ENCODE measurements around the gene IFITM10.
"Not testable (repeated sequence)": the region's sequence is repeated elsewhere in the genome, so short reads cannot be mapped to it uniquely, and the experiment has no call there.

The IFITM10 gene

DNA sequence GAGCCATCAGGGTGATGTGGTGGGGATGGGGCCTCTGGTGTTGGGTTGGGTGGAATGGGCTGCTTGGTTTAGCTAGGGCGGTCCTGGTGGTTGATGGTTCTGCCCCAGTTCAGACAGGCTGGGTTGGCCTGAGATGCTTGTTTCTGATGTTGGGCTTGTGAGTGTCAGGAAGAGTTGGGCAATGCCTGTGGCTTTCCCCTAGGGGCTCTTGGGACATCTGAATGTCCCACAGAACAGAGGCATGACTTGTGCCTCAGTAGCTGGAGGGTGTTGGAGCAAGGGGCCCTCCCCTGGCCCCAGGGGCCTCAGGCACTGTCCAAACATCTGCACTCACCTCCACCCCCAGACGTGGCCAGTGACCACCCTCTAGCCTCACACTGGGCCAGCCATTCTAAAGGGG, 27.3 kb upstream of the IFITM10 start:
- no peak for DNase-seq

DNA sequence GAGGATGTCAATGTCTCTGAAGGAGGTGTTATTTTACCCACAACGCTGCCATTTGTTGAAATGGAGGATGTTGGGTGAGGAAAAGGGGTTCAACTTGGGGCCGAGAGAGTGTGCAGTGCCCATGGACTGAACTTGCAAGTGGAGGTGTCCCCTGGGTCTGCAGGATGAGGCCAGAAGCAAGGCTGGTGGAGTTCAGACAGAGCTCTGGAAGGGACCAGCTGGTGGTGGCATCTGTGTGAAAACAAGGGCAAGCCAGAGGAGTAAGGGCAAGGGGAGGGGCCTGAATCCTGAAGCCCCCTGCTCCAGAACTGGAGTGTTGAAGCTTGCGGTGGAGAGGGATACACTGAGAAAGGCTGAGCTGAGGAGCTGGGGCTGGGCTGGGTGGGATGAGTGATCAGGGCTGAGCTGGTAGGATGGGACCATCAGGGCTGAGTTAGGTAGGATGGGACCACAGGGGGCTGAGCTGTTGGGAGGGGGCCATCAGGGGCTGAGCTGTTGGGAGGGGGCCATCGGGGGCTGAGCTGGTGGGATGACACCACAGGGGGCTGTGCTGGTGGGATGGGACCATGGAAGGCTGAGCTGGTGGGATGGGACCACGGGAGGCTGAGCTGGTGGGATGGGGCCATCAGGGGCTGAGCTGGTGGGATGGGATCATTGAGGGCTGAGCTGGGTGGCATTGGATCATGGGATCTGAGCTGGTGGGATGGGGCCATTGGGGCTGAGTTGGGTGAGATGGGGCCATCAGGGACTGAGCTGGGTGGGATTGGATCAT, 26.7 kb upstream of the IFITM10 start:
- DNase-seq: no peak

DNA sequence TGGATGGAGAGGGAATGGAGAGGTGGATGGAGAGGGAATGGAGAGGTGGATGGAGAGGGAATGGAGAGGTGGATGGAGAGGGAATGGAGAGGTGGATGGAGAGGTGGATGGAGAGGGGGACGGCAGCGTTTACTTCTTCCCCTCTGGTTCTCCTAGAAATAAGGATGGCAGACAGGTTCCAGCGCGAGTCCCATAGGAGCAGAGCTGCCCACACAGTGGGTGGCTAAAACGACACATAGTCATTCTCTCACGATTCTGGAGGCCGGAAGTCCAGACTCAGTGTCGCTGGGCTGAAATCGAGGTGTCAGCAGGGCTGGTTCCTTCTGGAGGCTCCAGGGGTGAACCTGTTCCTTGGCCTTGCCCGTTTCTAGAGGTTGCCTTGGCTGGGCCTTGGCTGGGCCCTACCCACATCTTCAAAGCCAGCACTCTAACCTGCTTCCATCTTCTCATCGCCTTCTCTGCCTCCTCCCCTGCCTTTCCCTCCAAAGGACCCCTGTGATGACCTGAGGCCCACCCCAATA, 26.0 kb upstream of the IFITM10 start:
- DNase-seq: no peak

DNA sequence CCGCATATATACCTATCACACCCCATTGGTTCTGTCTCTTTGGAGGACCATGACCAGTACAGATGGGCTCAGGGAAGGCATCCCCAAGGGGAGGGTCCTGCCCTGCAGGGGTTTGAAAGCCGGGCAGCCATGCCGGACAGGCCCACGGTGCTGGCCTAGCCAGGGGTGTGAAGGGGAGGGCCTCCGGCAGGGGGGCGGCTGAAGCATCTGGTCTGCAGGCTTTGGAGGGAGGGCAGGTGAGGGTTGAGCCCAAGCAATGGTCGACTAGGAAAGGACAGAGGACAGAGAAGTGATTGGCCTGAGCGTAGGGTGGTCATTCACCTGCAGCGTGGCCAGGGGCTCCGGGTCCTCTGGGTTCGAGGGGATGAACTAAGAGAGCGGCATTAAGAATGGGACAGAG, 24.5 kb upstream of the IFITM10 start:
- DNase-seq: no peak

DNA sequence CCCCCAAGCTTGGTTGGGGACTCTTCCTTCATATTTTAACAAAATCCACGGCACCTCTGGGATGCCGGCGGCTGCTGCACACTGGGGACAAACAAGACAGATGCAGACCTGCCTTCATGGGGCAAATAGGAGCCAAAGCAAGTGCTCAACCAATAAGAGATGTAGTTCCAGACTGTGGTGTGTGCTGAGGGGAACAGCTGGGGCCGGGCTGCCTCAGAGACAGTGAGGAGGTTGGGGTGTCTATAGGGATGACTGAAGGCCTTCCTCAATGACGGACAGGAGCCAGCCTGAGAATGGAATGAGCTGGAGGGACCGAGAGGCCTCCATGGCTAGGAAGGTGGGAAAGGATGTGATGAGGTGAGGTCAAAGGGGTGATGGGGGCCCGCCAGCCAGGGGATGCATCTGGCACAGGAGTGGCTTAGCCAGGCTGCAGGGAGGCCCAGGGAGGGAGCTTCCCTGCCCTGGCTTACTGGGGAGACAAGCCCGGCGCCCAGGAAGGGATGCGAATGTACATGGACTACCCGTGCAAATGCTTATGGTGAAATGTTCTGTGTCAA, 23.7 kb upstream of the IFITM10 start:
- no peak for DNase-seq

DNA sequence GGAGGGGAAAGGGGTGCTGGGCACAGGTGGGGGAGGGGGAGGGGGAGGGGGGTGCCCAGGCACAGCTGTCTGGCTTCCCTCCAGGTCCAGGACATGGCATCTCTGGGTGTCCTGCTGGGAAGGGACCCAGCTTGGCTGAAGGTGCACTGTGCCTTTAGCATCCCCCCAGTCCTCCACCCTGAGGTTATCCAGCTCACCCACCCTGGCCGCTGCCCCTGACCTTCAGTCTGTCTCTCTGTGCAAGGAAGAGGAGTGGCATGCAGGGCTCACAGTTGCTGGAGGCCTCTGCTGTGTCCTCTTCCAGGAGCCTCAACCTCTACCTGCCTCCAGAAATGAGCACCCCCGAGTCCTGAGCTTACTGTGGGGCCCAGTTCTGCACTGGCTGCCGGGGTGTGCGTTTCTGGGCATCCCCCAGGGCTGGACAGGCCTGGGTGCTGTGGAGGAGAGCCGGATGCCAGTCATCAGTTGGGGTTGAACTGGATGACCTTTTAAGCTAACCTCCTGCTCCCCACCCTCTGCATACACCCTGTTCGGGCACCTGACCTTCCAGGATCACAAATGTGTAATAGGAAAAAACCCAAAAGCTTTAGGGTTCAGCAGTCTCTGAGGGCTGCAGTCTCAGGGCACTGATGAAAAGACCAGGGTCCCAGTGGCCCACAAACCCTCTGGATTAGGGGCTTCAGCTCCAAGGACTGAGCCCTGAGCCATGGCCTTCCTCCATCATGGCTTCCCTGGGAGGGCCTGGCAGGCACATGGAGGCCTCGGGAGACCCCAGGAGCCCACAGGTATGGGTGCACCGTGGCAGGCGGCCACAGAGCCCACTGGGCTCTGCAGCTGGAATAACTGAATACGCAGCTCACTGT, 23.0 kb upstream of the IFITM10 start:
- DNase-seq: no peak

DNA sequence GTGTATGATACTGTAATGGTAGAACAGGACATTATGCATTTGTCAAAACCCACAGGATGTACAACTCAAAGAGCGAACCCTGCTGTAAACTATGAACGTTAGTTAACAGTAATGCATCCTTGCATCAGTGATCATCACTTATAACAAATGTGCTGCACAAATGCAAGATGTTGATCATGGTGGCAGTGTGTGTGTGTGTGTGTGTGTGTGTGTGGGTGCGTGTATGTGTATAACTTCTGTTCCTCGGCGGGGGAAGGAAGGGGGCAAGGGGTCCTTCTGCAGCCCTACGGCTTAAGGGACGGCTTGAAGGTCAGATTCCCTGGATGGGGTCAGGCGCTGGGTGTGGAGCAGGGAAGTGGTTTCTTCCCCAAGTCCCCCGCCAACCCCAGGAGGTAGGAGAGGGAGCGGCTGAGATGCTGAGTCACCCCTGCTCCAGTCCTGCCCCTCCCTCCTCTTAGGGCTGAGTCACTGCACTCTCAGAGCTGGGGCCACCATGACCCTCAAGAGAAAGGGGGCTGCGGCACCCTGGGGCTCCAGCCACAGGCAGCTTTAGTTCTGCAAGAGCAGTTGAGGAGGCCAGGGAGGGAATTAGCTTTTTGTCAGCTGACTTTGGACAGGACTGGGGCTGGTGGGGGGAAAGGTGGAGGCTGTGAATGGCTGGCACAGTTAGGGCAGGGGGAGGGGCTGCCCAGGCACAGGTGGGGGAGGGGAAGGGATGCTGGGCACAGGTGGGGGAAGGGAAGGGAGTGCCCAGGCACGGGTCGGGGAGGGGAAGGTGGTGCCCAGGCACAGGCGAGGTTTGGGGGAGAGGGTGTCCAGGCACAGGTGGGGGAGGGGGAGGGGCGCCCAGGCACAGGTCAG, 22.1 kb upstream of the IFITM10 start:
- no peak for DNase-seq

DNA sequence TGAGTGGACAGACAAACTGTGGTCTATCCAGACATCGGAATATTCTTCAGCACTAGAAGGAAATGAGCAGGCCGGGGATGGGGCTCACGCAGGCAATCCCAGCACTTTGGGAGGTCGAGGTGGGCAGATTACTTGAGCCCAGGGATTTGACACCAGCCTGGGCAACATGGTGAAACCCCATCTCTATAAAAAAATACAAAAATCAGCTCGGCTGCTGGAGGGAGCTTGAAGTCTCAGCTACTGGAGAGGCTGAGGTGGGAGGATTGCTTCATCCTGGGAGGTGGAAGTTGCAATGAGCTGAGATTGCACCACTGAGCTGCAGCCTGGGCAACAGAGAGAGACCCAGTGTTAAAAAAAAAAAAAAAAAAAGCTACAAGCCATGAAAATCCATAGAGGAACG, 21.3 kb upstream of the IFITM10 start:
- DNase-seq: no peak

DNA sequence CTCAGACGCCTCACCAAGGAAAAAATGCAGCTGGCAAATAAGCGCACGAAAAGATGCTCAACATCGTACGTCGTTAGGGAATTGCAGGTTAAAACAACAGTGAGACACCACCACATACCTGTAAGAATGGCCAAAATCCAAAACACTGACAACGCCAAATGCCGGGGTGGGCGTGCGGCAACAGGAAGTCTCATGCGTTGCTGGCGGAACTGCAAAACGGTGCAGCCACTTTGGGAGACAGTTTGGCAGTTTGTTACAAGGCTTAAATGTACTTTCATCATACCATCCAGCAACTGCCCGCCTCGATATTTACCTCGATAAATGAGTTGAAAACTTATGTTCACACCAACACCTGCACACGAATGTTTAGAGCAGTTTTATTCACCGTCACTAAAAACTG, 20.9 kb upstream of the IFITM10 start:
- no peak for DNase-seq

DNA sequence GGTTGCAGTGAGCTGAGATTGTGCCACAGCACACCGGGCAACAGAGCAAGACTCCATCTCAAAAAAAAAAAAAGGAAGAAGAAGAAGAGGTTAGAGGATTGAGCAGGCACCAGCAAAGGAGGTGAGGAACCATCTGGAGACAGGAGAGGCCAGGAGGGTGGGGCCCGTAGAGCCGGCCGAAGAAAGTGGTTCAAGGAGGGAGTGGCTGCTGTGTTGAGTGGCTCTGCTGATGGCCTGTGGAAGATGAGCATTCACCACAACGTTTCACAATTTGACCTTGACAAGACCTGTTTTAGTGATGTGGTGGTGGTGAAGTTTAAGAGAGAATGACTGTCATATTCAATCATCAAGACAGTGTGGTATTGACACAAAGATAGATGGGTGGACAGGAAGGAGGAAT, 20.1 kb upstream of the IFITM10 start:
- no peak for DNase-seq

DNA sequence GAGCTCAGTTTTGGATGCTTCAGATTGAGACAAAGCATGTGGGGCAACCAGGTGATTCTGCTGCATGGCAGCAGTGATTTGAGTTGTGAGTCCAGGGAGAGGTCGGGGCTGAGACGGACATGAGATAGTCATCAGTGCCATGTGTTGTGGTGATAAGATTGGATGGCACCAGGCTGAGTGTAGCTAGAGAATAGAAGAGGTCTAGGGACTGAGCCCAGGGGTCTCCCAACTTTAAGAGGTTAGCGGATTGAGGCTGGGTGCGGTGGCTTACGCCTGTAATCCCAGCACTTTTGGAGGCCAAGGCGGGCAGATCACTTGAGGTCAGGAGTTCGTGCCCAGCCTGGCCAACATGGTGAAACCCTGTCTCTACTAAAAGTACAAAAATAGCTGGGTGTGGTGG, 19.7 kb upstream of the IFITM10 start:
- DNase-seq: no peak

DNA sequence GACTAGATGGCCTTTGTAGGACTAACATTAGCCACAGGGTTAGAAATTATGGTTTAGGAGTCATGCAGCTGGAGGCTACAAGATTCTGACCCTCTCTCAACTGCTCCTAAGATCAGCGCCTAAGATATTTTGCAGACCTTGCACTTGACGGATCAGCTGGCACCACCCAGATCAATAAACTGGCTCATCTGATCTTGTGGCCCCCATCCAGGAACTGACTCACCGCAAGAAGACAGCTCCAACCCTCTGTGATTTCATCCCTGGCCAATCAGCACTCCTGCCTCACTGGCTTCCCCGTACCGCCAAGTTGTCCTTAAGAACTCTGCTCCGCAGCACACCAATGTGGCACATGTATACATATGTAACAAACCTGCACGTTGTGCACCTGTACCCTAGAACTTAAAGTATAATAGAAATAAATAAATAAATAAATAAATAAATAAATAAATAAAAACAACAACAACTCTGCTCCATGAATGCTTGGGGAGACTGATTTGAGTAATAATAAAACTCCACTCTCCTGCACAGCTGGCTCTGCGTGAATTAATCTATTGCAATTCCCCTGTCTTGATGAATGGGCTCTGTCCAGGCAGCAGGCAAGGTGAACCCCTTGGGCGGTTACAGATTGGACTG, 19.0 kb upstream of the IFITM10 start:
- DNase-seq: not testable (repeated sequence)

DNA sequence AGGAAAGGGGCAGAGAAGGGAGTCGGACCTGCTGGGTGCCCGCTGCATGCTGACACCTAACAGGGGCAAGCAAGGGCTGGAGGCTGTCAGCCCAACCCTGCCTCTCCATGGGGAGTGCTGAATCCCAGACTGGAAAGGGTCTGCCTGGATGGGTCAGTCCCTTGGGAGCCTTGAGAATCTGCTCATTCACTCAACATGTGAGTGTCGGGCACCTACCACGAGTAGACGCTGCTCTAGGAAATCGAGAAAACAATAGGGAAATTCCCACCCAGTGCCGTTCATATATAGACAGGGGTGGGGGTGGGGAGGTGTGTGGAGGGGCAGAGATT, 17.7 kb upstream of the IFITM10 start:
- no peak for DNase-seq

DNA sequence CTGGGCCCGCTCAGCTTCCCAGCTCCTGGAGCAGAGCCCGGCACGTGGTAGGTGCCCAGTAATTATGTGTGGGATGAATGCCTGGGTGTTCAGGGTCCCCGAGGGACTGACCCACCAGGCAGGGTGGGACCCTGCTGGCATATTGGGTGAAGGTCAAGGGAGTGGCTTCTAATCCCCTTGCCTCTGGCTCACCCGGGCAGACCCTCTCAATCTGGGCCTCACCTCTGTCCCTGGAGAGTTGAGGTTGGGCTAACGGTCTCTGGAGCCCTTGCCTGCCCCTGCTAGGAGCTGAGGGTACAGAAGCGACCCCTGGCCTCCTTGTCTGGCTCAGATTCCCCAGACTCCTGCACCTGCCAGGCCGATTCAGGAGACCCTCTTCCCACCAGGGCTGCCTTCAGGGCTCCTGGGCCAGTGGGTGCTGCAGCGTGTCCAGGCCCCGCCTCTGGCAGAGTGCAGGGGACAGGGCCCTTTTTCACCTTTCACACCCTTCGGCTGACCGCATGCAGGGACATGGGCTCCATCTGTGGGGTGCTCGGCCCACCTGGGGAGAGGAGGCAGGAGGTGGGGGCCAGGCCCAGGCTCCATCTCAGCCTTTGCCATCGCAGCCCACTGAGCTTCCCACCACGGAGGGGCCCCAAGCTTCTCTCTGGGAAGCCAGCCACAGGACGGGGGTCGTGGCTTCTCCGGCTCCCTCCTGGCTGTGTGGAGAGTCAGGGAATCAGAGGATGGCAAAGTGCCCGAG, 17.2 kb upstream of the IFITM10 start:
- no peak for DNase-seq

DNA sequence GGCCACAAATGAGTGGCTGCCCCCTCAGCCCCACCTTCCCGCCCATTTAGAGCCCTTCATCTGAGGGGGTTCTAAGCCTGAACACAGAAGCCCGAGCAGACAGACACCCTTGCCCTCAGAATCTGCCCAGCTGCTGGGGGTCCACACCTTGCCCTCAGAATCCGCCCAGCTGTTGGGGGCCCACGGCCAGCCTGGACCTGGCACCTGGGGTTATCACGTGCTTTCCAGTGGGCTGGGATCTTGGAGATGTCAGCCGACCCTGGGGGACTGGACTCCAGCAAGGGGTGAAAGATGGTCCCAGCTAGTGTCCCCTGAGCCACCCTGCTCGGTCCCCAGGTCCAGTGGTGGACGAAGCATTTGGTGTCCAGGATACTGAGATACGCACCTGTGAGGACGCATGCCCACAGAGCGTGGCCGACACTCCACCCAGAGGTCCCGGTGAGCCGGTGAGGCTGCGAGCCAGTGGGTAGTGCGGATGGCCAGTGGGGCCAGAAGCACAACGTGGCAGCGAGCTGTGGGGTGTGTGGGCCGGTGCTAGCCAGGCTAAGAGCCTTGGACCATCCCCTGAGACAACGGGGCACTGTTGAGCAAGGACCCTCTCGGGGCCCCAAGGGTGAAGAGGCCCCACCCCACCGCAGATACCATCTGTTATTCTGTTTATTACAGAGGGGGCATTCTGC, 16.5 kb upstream of the IFITM10 start:
- no peak for DNase-seq

DNA sequence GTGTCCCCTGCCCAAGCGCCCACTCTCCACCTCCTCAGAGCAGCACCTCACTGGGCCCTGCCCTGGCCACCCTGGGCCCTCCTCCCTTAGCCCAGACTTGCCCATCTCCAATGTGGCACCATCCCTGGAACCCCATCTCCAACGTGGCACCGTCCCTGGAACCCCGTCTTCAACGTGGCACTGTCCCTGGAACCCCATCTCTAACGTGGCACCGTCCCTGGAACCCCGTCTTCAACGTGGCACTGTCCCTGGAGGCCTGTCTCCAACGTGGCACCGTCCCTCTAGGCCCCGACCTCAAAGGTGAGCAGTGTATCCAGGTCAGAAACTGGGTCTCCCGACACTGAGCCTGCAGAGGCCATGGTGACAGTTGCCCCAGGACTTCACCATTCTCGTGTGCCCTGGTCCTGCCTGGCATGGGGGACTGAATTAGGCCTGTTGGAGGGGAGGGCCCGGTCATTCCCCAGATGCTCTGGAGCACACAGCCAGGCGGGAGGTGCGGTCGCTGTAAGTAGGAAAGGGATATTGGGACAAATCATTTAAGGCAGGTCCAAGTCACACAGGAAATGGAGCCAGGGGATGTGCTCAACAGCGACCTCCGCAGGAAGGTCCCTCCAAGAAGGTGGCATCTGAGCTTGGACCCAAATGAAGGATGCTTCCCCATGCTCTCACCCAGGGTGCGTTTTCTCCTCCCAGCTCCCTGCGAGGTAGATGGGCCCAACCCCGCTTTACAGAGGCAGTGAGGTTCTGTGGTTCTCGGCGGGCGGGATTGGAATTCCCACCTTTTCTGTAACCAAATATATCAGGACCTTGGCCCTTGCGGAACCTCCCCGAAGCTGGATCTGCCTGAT, 15.7 kb upstream of the IFITM10 start:
- DNase-seq: no peak

DNA sequence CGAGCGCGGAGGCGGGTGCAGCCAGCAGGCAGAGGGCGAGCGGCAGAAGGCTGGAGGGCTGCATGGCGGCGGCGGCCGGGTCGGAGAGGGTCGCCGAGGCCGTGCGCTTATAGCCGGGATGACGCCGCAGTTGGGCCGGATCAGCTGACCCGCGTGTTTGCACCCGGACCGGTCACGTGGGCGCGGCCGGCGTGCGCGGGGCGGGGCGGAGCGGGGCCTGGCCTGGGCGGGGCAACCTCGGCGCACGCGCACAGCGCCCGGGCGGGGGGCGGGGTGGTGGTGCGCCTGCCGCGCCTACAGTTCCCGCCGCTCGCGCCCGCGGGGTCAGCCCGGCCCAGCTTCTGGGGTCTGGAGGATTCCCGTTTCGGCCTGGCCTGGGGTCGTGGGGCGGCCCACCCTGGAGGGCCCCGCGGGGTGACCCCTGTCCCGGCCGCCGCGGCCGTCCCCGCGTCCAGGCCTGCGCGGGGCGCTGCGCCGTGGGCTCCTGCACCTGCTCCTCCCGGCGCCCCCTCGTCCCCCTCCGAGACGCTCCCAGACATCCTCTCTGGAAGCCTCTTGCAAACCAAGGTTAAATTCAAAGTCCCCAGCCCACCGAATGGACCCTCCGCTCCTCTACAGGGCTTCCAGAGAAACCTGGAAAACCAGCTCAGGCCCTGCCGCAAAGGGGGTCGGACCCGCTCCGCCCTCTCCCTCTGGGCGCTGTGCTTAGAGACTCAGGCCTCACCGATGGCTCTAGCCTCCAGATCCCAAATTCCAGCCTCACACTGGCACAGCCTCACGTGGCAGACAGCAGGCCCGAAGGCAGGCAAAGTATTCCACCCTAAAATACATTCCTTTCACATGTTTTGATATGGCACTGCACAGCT, 13.6 kb upstream of the IFITM10 start, which contains the start of gene CTSD:
Gene CTSD (minus strand): TSS at position 132 of the 866 bp plus-strand sequence. CDS start 68 bp downstream, at position 64.
- DNase-seq: peak; percentile 29 to 69

DNA sequence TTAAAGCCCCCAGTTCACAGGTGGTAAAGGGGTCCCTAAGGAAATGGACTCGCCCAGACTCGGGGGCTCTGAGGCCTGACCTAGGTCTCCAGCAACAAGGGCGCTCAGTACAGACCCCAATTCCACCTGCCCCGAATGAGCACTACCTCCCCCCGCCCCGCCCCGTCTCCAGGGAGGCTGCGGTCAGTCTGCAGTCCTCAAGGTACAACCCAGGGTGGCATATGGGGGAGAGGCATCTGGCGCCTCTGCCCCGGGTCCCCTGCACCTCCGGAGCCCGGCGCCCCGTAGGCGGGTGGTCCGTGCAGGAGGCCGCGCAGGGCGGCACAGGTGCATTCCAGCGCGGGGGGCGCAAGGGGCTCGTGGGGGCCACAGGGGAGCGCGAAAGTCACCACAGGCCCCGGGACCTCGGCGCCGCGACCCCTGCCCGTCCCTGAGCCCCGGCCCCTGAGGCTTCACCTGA, 13.0 kb upstream of the IFITM10 start:
- no peak for DNase-seq

All from NCI-H524 (cell line).